HG02571 (cell line): ENCODE measurements around the gene SCP2.

Experiments
- ATAC-seq: cut with Tn5 transposase; IDR thresholded peaks from one replicate; pipeline ENCODE4 v1.9.1; 2021; ENCODE audit warnings: mild to moderate bottlenecking, moderate library complexity; ENCODE audit not compliant: unreplicated experiment

SCP2 gene

DNA sequence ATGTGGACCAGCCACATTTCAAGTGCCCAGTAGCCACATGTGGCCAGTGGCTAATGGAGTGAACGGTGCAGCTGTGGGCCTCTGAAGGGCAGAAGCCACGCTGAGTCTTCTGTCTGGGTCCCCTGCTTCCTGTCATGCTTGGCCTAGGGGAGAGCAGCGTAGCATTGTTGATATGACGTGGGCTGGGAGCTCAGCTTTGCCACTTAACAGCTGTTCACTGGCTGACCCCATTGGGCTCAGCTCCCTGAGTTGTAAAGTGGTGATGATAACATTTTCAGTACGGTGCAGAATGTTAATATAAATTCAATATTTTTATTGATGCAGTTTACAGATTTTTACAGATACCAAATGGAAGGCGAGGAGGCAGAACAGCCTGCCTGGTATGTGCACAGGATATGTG is 139.4 kb downstream of the SCP2 start:
- no peak for ATAC-seq

DNA sequence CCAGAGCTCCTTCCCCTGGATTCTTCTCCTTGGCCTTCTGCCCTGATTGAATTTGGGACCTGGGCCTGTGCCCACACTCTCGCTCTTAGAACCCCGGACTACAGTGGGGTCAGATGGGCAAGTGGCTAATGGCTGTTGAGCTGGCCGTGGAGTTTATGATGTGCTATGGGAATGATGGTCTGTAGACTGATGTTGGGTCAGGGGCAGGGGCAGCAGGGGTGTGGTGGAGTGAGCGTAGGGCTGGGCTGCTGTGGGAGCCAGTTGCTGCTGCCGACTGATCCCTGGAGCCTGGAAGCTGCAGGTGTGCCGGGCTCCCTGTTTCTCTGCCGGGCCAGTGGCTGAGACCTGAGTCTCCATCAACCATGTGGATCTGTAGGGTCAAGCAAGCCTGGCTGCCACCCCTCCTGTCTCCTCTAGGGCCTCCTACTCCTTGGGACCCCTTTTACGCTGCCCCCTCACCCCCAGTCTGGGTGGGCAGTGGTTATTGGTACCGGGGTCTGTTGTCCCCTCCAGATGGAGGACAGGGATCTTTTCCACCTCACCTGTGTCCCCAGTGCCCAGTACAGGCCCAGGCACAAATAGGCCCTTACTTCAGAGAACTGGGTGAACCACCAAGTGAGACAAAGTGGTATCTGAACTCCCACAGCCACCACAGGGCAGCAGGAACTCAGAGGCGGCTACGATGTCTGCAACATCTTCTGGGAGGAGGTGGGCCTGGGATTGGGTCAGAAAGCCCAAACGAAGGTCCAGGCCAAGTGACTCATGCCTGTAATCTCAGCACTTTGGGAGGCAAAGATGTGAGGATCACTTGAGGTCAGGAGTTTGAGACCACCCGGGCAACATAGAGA is 140.0 kb downstream of the SCP2 start:
- no peak for ATAC-seq

DNA sequence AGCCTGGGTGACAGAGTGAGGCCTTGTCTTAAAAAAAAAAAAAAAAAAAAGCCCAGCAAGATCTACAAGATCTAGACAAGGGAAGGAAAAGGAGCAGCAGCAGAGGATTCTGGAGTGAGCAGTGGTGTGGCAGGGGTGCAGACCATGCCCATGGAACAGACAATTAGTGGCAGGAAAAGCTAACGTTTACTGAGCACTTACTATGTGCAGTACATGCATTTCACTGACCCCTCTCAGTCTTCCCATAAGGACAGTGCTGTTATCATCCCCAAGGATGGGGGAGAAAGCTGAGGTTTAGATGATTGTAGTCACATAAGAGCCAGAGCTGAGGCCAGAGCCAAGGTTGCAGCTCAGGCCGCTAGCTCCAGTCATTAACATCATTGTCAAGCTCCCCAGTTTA is 140.8 kb downstream of the SCP2 start:
- no peak for ATAC-seq

DNA sequence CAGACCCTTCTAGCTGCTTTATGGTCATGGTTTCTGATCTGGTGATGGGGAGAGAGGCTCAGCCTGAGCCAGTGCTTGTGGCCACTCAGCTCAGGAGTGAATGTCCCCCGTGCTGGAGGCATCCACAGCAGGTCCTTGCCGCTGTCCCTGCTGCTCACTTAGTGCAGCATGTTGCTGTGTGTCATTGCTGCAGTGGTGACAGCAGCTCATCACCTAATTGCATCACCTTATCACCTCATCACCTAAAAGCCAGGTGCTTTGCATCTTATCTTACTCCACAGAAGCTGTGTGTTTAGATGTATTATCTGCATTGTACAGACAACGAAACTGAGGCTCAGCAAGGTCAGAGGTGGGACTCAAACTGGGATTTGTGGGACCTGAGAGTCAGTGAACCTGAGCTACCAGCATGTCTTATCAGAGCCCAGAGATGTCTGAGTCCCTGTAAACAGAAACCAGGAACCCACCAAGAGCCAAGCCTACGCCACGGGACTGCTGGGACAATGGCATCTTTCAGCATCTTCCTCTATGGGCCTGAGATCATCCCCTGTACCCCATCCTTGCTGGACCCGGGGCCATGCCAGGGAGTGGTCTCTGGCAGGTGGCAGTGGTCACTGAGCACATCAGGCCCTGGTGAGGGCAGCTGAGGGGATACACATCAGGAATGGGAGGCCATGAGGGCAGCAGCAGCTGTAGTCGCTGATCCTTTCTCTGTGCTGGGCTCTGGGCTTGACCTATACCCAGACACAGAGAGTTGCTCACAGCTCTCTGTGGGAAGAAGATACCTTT is 141.4 kb downstream of the SCP2 start:
- ATAC-seq: no peak

DNA sequence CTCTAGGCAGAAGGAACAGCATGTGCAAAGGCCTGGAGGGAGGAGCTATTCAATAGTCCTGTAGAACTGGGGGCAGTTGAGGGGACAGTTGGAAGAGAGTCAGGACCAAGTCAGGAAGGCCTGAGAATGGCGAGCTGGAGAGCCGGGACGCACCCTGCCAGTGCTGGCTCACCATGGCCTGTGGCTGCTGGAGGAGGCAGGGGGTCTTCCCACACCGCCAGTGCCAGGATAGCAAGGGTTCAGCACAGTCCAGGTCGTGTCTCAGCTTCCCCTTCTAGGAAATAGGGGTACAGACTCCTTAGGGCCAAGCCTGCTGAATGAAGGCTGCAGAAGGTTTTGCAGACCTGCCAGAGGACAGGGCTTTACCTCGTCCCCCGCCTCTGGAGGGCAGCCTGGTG is 142.2 kb downstream of the SCP2 start:
- no peak for ATAC-seq

DNA sequence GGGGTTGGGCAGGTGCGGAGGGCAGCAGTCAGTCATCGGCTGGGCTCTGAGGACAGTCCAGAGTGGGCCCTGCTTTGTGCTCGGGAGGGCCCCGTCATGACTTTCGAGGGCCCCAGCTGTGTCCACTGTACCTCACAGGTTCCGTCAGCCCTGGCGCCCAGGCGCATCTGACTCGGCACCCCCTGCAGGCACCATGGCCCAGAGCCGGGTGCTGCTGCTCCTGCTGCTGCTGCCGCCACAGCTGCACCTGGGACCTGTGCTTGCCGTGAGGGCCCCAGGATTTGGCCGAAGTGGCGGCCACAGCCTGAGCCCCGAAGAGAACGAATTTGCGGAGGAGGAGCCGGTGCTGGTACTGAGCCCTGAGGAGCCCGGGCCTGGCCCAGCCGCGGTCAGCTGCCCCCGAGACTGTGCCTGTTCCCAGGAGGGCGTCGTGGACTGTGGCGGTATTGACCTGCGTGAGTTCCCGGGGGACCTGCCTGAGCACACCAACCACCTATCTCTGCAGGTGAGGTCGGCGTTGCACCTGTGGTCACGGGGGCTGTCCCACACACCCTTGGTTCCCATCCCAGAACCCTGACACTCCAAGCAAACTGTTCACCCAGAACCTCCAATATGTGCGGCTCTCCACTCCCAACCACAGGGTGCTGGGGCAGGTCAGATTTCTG is 142.7 kb downstream of the SCP2 start:
- no peak for ATAC-seq

DNA sequence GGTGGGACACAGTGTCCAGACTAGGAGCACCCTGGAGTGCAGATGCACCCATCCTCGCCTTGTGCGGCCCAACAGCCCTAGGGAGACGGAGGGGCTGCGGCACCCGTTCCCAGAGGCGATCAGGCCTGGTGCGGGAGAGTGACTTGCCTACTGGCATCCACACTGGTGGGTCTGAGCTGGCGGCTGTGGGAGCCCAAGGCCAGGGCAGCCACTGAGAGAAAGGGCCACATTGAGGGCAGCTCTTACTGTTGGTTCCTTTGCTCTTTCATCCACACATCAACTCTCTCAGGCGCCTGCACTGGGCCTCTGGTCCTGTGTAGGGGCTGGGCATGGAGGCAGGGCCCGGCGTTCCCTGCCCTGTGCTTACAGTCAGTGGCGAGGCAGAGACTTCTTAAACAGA is 143.5 kb downstream of the SCP2 start:
- no peak for ATAC-seq

DNA sequence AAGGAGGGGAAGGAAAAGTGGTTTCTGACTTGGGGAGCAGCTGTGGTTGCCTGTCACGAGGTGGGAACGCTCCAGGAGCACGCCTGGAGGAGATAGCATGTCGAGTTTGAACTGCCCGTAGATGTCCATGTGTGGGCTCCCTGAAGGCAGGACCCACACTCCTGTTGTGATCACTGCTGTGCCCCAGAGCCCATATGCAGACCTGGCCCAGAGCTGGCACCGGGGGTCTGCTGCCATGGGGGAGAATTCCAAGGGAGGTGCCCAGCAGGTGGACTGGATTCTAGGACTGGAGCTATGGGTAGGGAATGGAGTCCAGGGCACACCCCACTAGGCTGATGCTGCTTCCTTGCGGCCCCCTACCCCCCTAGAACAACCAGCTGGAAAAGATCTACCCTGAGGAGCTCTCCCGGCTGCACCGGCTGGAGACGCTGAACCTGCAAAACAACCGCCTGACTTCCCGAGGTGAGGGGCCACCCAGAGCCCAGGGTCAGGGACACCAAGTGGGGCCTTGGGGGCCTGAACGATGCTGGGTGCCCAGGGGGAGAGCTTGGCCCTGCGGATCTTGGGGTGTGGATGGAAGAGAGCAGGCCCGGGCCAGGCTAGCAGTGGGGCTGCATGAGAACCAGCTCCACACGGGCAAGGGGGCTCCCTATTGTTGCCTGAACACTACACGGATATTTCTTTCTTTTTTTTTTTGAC is 144.2 kb downstream of the SCP2 start:
- no peak for ATAC-seq

DNA sequence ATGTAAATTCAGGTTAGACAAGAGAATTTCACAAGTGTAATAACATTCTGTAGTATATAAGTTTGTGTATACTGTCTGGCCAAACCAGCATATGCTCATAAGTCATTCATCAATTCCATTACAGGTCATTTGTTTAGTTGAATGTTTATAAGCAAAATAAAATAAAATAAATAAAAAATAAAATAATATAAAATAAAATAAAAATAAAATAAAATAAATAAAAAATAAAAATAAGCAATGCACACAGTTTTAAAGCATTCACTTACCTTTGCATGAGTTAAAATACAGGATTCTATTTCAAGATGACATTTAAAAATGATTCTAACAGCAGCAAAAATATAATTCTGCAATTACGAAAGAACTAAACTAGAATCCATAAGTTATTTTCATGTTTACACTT is 144.8 kb downstream of the SCP2 start:
- ATAC-seq: no peak

DNA sequence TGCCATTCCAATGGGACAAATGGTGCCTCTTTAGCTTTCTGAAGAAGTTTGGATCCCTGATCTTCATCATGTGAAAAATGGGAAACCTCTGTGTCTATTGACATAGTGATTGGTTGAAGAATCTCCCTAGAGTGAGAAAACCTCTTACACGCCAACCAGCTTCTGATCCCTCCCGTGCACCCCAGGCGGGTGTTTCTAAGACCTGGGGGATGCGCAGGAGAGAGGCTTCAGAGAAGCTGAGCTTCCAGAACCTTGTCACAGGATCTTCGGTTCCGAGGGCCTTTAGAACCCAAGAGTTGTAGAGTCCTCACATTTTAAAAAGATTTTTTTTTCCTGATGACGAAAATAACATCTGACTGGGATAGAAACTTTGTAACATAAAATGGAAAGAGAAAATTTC is 146.2 kb downstream of the SCP2 start:
- no peak for ATAC-seq

DNA sequence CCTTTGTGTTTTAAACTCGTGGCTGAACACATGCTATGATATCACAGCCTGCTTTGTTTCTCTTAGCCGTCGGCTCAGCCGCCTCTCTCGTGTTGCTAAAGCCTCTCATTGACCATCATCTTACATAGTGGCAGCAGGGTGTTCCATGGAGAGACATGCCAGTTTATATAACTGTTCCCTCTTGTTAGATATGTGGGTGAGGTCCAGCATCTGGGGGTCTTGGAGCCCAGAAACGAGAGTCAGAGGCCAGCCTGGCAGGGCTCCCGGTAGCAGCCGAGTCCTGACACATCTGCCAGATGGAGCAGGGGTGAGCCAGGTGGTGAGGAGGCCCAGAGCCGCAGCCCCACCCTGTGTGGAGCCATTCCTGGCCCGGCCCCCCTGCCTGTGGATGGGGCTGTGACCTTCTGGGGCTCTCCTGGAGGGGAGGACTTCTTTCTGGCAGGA is 146.8 kb downstream of the SCP2 start:
- no peak for ATAC-seq

DNA sequence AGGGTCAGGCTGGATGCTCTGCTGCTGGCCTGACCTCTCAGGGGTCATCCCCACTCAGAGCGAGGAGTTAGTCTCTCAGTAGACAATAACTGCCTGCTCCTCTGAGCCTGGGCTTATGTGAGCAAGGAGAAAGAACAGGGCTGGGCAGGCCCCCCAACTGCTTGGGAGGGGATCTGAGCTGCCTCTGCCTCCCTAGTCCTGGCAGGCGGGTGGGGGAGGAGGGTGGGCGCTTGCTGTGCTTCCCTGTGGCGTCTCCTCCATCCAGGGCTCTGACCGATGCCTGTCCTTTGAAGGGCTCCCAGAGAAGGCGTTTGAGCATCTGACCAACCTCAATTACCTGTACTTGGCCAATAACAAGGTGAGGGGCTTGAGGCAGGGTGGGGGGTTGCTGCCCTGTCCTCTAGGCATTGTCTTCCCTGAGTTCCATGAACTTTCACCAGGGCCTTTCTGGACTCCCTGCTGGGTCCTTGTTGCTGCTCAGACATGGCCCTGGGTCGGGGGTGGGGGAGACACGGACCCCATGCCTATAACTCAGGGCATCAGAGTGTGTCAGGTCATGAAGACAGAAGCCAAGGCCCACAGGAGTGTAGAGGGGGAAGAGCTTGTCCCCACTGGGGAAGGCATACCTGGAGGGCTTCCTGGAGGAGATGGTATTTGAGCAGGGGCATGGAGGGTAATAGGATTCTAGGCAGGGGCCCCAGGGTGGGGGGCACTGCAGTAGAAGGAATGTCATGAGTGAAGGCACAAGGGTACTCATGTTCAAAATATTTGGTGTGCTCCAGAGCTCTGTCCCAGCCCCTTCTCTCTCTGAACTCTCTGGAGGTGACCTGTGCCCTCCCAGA is 147.5 kb downstream of the SCP2 start:
- ATAC-seq: no peak

DNA sequence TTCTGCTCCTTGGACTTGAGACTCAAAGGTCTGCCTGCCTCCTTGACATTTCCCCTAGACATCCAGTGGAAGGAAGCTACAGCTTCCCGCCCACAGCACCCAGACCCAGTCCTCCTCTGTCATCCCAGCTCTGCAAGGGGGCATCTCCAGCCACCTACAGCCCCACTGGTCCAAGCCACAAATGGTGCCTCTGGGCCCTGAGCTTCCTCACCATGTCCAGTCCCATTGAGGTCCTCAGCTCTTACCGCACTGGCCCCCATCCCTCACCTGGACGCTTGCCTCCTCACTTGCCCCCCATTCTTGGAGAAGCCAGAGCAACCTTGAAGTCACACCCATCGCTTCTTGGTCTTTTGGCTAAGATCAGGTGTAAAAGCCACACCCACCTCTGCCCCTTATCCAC is 148.1 kb downstream of the SCP2 start:
- no peak for ATAC-seq

DNA sequence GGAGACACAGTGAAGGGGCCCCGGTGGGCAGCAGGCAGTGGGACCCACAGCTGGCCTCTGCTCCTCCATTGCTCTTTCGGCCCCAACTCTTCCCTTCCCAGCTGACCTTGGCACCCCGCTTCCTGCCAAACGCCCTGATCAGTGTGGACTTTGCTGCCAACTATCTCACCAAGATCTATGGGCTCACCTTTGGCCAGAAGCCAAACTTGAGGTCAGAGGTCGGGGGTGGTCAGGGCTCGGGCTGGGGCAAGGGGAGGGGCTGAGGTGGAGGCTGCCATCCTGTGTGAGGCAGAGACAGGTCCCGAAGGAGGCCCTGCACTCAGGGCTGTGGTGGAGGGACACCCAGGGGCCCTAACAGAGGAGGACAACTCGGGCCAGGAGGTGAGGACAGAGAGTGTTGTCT is 148.7 kb downstream of the SCP2 start:
- no peak for ATAC-seq

DNA sequence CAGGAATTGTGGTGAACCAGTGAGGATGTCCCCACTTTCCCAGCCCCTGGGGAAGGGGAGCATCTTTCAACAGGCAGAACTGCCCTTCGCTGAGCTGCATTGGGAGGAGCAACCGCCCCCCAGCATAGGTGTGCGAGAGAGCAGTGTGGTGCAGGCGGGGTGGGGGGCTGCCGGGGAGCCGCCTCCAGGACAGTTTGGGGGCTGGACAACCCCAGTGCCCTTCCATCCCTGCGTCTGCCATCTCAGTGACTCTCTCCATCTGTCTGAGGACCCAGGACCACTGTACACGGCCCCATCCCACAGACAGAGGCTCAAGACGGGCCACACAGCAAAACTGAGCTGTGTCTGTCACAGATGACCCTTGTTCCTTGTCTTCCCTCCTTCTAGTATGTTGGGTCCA is 149.1 kb downstream of the SCP2 start:
- ATAC-seq: no peak

DNA sequence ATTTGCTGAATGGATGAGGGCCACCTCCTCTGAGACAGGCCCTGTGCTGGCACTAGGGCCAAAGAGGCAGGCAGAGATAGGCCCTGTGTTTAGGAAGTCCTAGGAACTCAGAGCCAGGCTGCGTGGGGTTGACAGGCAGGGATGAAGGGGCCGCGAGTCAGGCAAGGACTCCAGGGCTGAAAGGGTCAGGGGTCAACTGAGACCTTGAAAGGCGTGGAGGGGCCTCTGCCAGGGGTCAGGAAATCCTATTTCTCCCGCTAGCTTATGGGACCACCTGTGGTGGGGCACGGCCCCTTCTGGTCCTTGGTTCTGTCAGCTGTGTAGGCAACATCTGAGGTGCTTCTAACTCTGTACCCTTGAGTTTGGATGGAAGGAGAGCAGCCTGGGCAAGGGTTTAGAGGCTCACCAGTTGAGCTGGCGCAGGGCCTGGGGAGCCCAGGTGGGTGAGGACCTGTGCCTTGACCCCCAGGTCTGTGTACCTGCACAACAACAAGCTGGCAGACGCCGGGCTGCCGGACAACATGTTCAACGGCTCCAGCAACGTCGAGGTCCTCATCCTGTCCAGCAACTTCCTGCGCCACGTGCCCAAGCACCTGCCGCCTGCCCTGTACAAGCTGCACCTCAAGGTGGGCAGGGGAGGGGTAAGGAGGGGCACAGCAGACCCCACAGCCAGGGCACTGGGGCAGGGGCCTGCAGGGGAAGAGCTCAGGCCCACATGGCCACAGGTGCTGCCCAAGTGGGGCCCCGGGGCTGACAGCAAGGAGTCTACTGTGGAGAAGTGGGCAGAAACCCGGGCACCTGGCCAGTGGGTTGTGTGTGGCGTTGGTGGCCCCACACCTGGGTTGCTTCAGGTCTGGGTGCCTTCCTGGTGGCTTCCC is 149.9 kb downstream of the SCP2 start:
- ATAC-seq: no peak

DNA sequence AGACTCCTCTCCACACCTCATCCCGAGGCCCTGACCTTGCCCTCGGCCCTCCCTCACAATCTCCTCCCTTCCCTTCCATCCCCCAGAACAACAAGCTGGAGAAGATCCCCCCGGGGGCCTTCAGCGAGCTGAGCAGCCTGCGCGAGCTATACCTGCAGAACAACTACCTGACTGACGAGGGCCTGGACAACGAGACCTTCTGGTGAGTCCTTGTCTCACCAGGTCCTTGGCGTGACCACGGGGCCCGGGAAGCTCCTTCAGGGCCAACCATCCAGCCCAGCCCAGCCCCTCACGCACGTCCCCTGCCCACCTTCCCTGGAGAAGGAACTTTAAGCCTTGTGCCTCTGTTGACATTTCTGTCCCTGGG is 150.5 kb downstream of the SCP2 start:
- ATAC-seq: no peak

DNA sequence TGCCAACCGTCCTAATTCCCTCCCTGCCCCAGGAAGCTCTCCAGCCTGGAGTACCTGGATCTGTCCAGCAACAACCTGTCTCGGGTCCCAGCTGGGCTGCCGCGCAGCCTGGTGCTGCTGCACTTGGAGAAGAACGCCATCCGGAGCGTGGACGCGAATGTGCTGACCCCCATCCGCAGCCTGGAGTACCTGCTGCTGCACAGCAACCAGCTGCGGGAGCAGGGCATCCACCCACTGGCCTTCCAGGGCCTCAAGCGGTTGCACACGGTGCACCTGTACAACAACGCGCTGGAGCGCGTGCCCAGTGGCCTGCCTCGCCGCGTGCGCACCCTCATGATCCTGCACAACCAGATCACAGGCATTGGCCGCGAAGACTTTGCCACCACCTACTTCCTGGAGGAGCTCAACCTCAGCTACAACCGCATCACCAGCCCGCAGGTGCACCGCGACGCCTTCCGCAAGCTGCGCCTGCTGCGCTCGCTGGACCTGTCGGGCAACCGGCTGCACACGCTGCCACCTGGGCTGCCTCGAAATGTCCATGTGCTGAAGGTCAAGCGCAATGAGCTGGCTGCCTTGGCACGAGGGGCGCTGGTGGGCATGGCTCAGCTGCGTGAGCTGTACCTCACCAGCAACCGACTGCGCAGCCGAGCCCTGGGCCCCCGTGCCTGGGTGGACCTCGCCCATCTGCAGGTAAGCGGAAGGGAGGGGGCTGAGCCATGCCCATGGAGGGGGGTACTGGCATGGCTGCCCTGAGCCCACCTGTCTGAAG is 151.4 kb downstream of the SCP2 start:
- no peak for ATAC-seq

DNA sequence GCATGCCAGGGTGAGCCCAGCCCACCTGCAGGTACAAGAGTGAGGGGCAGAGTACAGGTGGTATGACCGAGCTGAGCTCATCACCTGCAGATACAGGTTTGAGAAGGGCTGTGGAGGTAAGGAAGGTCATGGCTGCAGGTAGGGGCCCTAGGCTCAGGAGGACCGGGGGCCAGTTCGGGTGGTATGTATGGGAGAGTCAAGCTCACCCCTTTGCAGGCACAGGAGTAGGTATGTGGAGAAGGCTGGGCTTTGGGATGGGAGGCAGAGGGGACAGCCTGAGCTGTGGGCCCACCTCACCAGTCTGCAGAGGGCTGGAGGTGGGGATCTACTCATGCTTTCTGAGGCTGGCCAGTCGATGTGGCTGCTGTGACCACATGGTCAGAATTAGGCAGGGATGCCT is 152.2 kb downstream of the SCP2 start:
- ATAC-seq: no peak
